Measurements from ENCODE around the gene TBC1D2B.
"Not testable (repeated sequence)": the region's sequence is repeated elsewhere in the genome, so short reads cannot be mapped to it uniquely, and the experiment has no call there.

DNA sequence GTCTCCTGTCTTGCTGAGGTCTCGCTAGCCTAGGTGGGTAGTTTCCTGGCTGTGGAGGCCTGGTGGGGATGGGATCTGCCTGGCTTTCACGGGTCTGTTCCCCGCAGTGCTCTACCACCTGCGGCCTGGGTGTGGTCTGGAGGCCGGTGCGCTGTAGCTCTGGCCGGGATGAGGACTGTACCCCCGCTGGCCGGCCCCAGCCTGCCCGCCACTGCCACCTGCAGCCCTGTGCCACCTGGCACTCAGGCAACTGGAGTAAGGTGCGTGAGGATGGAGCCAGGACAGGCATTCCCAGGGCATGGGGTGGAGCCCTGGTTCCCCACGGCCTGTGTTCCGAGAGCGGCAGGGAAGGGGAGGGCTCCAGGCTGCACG, 89.8 kb downstream of the TBC1D2B start:
- TF ChIP-seq POLR2AphosphoS5 (IDR thresholded peaks at IDR 0.05): not testable (repeated sequence)
- TF ChIP-seq, protein P1, sequence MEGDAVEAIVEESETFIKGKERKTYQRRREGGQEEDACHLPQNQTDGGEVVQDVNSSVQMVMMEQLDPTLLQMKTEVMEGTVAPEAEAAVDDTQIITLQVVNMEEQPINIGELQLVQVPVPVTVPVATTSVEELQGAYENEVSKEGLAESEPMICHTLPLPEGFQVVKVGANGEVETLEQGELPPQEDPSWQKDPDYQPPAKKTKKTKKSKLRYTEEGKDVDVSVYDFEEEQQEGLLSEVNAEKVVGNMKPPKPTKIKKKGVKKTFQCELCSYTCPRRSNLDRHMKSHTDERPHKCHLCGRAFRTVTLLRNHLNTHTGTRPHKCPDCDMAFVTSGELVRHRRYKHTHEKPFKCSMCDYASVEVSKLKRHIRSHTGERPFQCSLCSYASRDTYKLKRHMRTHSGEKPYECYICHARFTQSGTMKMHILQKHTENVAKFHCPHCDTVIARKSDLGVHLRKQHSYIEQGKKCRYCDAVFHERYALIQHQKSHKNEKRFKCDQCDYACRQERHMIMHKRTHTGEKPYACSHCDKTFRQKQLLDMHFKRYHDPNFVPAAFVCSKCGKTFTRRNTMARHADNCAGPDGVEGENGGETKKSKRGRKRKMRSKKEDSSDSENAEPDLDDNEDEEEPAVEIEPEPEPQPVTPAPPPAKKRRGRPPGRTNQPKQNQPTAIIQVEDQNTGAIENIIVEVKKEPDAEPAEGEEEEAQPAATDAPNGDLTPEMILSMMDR (IDR thresholded peaks at IDR 0.05 in 8 of 11, conservative IDR thresholded peaks at IDR 0.05 in 3 of 11): not testable (repeated sequence)

Measured in spleen (tissue), 7 donors.